GM21447 (cell line): ENCODE results near the gene TPPP.

Experiments
- ATAC-seq: cut with Tn5 transposase; IDR thresholded peaks from one replicate; pipeline ENCODE4 v1.9.1; 2021; ENCODE audit not compliant: unreplicated experiment

The TPPP gene

GRCh38 chr5:666816-667498 lies 26.2 kb downstream of the TPPP start:
- no peak for ATAC-seq

DNA sequence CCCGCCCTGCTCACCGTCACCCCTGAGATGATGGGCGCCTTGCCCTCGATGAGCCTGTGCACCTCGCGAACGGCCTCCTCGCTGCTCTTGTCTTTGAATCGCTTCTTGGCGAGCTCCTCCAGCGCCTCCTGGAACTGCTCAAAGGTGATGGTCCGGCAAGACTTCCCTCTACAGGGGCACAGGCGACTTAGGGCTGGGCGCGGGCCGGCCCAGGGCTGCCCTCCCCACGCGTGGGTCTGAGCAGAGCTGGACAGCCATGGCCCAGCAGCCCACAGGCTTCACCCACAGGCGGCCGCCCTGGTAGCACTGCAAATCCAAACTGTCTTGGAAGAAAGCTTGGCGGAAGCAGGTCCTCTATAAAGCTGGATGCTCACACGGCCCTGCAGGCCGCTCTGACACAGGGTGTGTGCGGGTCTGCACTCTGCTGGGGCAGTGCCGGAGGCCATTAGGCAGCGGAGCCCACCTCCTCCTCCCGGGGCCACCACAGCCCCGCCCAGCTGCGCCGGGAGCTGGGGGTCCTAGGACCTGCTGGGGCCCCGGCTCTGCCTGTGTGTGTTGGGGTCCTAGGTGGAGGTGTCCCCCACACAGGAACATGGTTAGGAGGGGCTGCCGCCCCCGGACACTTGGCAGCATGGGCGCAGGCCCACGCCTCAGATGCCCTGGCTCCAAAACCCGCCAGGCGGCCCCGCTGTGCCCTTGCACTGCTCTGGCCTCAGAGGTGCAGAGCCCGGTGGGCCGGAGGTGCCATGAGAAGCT lies 27.0 kb downstream of the TPPP start:
- no peak for ATAC-seq

DNA sequence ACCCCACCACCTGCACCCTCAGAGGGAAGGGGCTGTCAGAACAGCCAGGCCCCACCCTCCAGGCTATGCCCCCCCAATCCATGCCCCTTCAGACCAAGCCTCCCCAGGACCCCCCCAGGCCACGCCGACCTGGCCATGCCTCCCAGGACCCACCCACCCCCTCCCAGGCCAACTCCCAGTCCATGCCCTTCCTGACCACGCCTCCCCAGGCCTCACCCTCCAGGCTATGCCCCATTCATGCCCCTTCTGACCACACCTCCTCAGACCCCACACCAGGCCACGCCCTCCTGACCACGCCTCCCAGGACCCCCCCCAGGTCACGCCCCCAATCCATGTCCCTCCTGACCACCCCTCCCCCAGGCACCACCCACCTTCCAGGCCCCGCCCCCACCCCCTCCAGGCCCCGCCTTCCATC lies 27.6 kb downstream of the TPPP start:
- no peak for ATAC-seq

- no peak for ATAC-seq
These were observed 28.2 kb downstream of the TPPP start for GRCh38 chr5:664994-665360.

DNA sequence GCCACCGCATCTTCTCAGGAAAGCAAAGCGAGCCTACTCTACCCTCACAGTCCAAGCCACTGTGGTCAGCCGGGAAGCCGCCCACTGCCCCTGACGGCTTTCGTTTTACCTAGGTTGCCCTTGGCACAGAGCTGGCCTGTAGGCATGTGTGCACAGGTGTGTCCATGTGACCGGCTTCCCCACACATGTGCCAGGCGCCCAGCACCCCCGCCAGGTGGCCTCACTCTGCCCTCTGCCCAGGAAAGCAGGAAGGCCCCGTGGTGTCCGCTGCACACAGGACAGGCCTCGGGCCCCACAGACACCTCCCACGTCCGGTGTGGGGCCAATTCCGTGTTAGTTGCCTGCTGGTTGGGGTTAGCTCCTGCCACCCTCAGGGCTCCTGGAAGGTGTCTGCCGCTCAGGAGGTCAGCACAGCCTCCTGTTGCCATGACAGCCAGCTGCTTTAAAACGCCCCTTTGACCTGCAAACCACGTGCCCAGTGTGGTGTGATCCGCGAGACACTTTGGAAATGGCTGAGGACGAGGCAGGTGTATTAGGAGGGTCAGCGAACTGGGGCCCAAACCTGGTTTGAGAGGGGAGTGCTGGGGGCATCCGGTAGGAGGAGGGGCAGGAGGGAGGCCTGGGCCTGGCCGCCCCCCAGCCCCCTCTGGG lies 28.7 kb downstream of the TPPP start:
- no peak for ATAC-seq

DNA sequence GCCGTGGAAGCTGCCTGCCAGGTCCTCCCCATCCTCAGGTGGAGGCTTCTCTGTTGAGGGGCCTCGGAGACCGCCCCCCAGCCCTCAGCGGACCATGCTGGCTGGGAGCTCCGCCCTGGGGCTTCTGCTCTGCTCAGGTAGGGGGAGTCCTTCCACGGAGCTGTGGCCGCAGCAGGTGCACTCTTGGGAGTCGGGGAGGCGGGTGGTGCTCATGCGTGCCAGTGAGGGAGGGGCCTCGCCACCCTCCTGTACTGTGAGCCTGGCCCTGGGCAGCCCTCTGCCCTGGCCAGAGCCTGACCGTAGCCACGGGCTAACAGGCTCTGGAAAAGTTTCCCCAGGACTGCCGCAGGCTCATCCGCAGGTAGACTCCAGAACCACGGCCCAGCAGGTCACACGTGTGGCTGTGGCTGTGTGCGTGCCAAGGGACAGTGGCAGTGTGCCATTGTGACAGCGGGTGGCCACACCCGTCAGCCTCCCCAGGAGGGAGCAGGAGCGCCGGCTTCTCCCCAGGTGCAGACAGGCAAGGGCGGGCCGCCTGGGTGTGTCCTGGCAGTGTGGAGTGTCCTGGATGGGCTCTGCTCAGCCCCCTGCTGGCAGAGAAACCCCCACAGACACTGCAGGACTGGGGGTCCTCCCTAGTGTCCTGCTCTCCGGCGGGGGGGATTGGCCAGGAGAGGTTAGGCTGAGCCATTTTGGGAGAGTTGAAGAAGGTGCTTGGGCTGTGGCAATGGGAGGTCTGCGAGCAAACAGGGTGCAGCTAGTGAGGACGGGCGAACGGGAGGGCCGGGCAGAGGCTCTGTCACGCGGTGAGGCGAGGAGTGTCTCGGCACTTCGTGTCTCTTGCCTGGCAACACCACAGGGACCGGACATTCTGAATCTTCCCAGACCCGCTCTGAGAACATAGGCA lies 29.5 kb downstream of the TPPP start:
- ATAC-seq = no peak

GRCh38 chr5:662751-663435 lies 30.3 kb downstream of the TPPP start:
- ATAC-seq = no peak

- no peak for ATAC-seq
These were observed 31.0 kb downstream of the TPPP start for GRCh38 chr5:661891-662750.

GRCh38 chr5:660491-661030 lies 32.6 kb downstream of the TPPP start:
- ATAC-seq = no peak

GRCh38 chr5:659496-660263 lies 33.5 kb downstream of the TPPP start:
- no peak for ATAC-seq

GRCh38 chr5:658103-658502 lies 35.0 kb downstream of the TPPP start:
- ATAC-seq = no peak

GRCh38 chr5:657570-657969 lies 35.6 kb downstream of the TPPP start:
- no peak for ATAC-seq

DNA sequence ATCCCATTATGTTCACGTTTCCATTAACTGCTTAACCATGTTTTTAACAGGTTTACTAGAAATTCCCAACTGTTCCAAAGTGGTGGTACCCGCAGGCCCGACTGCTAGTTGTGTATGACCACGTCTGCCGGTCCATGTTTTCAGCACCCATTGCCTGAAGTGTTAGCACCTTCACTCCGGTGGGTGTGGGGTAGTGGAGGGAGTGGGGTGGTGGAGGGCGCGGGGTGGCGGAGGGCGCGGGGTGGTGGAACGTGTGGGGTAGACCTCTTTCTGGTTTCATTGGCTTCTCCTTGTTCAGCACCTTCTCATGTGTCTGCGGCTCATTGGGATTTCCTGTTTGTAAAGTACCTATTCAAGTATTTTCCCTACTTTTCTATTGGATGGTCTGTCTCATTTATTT lies 37.7 kb downstream of the TPPP start:
- no peak for ATAC-seq

DNA sequence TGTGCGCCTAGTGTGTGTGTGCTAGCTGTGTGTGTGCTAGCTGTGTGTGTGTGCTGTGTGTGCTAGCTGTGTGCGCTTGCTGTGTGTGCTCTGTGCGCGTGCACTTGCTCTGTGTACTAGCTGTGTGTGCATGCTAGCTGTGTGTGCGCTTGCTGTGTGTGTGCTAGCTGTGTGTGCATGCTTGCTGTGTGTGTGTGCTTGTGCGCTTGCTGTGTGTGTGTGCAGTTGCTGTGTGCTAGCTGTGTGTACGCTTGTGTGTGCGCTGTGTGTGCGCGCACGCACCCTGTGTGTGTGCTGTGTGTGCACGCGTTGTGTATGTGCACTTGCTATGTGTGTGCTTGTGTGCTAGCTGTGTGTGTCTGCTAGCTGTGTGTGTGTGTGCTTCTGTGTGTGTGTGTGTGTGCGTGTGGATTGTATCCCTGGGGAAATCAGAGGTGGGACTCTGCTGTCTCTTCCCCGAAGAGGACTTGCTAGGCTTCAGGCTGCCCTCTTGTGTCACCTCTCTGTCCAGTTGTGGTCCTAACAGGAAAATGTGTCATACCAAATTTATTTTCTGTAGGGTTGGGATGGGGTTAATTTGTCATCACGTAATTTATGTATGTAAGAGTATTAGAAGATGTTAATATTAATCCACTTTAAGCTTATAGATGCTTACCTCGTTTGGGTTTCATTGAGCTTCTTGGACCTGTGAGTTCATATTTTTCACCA lies 38.9 kb downstream of the TPPP start:
- no peak for ATAC-seq

DNA sequence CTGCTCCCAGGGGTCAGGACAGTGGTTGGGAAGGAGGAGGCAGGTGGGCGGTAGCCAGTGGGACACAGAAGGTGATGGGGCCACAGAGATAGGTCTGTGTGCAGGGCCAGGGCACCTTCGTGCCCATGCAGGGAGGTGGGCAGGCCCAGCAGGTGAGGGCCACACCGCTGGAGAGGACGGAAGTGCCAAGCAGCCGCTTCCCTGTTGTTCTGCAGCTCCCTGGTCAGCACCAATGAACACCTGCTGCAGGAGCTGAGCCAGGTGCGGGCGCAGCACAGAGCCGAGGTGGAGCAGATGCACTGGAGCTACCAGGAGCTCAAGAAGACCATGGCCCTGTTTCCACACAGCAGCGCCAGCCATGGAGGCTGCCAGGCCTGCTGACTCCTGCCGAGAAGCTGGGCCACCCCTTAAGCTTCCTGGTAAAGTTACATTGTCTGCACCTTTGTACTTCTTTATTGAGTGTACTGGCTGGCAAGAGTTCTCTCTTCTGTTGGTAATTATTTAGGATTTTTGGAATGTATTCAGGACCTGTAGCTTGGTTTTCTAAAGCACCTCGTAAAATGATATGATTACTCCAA lies 40.3 kb downstream of the TPPP start:
- ATAC-seq = no peak

DNA sequence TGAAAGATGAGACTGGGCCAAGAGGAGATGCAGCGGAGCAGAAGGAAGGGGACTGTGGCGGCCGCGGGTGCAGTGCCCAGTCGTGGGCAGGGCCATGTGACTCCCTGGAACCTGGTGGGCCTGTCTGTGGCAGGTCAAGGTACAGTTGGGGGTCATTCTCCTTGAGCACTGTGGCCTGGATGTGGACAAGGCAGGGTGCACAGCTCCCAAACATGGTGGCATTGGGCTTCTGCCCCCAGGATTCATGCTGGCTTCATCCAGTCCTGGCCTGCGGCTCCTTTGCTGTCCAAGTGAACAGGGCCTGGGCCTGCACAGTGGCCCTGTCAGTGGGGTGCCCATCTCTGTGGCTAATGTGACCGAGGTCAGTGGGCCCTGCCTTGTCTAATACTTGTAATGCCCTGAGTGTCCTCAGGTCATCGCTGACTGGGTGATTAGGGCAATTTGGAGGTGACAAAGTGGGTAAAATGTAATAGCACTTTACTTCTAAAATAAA lies 41.1 kb downstream of the TPPP start:
- no peak for ATAC-seq

GRCh38 chr5:651296-652022 lies 41.7 kb downstream of the TPPP start:
- no peak for ATAC-seq
